Retina (tissue), 1 donor: ENCODE results near the gene RBM34.
"Not testable (repeated sequence)": the region's sequence is repeated elsewhere in the genome, so short reads cannot be mapped to it uniquely, and the experiment has no call there.

Experiments used
- DNase-seq: peaks from one replicate; pipeline ENCODE4 v3.0.0-alpha.2; 2016

The RBM34 gene

DNA sequence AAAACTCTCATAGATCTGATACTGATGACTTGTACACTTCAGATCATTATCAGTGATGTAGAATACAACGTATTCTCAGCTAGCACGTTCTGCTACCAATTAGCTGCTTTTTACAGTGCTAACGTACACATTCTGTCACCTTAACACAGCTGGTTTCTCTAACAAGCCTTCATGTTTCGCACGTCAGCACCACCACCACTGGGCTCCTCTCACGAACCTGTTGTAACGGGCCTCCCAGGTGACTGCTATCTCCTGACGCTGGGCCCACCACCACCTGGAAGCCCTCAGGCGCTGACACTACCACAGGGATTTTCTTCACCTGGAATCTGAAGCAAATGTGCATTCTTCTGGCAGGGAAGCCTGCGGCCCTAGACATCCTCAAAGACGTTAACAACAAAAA lies 52.2 kb downstream of the RBM34 start:
- no peak for DNase-seq

DNA sequence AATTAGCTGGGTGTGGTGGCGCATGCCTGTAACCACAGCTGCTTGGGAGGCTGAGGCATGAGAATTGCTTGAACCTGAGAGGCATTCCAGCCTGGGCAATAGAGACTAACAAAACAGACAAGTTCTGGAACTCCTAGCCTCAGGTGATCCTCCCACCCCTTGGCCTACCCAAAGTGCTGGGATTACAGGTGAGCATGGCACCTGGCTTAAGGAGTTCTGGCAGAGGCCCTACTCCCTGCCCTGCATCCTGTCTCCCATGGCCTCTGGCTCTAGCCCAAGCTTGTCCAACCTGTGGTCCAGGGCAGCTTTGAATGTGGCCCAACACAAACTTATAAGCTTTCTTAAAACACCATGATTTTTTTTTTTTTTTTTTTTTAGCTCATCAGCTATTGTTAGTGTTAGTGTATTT lies 52.9 kb downstream of the RBM34 start:
- DNase-seq = no peak

DNA sequence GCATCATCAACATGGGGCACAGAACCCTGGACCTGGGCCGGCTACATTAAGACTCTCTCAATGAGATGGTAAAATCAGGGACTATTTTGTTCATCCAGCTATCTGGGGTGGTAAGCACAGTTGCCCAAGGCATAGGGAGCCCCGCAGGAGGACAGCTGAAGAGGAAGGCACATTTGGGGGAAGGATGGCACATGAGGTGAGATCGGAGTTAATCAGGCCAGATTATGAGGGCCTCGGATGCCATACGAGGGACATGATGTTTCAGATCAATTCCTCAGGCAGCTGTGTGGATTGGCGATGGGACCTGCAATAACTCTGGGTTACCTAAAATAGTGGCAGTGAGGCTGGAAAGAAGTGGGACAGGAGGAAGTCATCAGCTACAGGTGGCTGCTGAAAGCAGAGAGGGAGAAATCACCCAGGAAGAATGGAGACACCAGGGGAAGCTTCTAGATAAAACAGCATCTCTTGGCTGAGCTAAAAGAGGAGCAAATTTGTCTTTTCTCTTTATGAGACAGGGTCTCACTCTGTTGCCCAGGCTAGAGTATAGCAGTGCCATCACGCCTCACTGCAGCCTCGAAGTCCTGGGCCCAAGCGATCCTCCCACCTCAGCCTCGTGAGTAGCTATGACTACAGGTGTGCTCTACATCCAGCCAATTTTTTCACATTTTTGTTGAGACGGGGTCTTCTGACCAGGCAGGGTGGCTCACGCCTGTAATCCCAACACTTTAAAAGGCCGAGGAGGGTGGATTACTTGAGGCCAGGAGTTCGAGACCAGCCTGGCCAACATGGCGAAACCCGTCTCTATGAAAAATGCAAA lies 53.5 kb downstream of the RBM34 start:
- DNase-seq = no peak

DNA sequence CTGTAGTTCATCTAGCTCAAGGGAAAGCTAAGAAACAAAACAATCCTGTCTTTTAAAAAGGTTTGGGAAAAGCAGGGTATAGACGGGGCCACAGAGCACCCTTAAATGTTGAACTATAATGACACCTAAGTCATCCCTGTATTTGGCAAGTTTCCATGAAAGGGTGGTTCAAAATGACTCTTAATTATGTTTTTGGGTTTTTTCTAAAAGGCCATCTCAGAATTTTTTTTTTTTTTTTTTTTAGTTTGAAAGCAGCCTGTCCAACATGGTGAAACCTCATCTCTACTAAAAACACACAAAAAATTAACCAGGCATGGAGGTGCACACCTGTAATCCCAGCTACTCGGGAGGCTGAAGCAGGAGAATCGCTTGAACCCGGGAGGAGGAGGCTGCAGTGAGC lies 54.6 kb downstream of the RBM34 start:
- DNase-seq = no peak

DNA sequence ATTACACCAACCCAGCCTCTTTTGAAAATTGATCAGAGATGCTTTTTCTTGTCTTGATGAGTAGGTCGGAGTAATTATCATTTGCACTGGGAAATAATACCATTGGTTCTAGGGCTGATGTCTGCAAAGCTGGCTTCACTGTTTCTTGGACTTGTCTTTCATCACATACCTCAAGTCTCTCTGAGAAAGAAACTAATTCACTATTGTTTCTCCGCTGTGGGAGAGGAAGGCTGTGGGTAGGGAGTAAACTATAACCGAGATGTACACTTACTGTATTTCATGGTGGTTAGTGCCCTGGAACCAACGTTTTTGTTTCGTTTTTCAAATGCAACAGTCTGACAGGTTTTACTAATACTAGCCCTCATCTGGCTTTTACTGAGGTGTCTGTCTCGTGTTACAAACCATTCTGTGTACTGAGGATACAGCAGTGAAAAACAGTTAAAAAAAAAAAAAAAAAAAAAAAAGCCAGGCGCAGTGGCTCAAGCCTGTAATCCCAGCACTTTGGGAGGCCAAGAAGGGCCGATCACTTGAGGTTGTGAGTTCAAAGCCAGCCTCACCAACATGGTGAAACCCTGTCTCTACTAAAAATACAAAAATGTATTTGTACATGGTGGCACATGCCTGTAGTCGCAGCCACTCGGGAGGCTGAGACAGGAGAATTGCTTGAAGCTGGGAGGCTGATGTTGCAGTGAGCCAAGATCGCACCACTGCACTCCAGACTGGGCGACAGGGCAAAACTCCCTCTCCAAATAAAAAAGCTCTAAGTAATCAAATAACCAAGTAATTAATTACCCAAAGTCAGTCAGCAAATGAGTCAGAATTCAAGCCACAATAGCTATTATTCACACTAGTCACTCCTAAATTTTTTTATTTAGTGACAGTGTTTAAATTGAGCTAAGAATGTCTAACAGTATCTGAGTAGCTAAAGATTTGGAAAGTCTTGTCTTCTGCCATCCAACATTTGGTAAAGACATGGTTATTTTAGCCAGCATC lies 55.7 kb downstream of the RBM34 start:
- no peak for DNase-seq

DNA sequence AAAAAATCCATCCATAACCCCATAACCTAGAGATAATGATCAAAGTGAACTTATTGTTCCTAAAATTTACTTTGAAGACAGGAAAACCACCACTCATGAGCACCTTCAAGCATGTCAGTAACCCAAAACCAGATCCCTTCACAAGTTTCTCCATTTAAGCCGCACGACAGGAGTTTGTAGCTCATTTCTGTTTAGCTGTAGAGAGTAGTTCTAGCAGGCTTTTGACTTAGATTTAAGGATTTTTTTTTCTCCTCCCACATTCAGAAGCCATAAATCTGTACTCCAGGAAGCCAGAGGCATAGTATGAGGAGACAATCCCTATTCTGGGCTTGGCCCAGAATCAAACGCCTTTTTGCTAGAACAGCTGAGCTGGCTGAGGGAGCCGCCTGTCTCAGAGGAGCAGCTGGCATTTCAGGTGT lies 58.0 kb downstream of the RBM34 start:
- no peak for DNase-seq

DNA sequence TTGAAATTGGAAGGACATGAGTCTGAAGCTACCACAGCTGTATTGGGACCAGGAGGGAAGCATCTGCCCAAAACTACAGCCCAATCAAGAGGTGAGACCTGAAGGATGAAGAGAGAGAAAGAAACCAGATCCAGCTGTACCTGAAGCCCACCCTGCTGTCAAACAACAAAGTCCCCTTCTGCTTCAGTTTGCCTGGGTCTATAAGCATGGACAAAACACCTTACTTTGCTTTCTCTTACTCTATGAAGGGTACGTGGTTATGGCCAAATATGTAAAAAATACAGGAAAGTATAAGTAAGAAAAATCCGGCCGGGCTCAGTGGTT lies 58.8 kb downstream of the RBM34 start:
- DNase-seq = no peak

DNA sequence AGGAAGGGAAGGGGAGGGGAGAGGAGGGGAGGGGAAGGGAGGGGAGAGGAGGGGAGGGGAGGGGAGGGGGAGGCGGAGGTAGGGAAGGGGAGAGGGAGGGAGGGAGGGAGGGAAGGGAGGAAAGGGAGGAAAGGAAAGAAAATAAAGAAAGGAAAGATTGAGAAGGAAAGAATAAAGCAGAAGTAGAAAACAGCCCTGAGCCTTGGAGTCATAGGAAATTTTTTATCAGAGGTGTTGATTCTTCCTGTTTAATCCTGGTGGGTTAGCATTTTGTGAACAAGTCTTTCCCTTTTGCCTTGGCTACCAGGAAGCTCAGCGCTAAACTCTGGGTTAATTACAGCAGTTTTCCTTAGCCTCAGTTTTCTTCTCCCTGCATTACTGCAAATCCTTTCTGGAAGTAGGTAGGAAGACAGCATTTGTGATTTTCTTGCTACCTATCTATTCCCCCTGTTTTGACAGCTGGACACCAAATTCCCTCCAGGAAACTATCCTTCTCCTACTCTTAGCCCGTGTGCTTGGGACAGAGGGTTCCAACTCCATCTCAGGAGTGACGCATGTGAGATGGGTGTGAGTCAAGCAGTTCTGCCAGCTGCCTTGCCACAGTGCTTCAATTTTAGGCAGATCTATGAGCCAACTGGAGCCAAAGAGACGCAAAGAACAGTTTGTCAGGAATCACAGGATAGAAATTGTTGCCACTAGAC lies 59.3 kb downstream of the RBM34 start:
- DNase-seq = no peak

DNA sequence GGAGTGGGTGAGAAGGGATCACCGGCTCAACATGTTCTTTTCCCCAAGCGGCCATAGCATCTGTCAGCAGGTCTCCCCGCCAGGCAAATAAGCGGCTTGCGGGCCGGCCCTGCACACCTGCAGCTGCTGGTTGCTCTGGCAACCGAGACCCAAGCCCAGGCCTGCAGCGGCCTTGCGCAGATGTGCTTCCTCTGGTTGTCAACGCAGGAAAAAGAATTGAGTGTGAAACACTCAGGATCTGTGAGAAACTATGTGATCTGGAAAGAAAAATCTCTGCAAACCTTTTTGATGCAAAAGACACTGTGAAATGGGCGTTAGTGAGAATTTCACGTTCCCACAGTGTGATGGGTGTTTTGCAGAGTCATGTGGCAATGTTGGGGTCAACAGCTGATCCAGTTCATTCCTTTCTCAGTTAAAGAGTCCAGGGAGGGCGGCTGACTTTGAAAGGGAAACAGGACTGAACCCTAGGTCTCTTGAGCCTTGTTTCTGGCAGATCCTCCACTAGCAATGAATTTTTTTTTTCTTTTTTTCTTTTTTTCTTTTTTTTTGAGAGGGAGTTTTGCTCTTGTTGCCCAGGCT lies 60.8 kb downstream of the RBM34 start:
- DNase-seq = no peak

DNA sequence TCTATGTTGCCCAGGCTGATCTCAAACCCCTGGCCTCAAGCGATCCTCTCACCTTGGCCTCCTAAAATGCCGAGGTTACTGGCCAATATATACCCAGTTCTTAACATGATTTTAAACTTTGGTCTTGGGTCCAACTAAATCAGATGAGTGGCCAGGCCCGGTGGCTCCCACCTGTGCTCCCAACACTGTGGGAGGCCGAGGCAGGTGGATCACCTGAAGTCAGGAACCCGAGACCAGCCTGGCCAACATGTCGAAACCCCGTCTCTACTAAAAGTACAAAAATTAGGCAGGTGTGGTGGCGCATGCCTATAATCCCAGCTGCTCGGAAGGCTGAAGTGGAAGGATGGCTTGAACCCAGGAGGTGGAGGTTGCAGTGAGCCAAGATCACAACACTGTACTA lies 62.1 kb downstream of the RBM34 start:
- no peak for DNase-seq

DNA sequence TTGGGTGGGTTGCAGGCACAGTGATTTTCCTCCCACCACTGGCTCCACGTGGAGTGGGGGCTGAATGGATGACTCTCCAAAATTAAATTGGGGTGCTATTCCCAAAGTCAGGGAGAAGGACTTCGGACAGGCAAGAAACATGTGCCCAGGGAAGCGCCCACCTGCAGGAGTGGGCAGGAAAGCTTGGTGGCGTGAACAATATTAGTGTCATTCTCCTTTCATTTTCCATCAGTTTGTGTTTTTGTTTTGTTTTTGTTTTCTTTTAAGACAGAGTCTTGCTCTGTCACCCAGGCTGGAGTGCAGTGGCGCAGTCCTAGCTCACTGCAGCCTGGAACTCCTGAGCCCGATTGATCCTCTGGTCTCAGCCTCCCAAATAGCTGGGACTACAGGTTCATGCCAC lies 62.5 kb downstream of the RBM34 start:
- DNase-seq = no peak

DNA sequence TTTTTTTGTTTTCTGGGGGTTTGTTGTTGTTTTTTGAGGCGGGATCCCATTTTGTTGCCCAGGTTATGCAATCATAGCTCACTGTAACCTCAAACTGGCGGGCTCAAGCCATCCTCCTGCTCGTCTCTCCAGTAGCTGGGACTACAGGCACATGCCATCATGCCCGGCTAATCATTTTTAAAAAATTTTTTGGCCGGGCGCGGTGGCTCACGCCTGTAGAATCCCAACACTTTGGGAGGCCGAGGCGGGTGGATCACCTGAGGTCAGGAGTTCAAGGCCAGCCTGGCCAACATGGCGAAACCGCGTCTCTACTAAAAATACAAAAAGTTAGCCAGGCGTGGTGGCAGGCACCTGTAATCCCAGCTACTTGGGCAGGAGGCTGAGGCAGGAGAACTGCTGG lies 63.5 kb downstream of the RBM34 start:
- DNase-seq = not testable (repeated sequence)

DNA sequence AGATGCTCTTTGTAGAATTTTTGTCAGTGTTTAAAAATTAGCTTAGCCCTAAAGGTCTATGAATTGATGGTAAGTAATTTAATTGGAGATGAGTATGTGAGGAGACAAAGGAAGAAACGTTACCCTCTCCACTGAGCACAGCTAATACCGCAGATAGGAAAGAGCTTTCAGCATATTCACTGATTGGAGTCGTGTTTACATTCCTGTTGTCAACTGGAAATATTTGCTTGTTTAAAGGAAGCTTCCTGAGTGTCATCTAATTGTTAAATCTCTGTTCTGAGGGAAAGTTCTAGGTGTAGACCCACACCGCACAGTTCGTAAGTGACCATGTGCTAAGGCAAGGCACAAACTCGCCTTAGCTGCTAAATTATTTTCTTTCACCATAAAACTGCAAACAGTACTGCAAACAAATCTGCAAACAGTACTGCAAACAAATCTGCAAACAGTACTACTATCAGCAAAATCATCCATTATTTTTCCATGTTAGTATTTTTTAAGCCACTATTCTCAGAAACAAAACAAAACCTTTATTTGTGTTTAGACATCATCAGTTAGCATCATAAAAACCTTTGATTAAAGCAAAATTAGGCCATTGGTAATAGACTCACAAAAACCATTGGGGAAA lies 65.0 kb downstream of the RBM34 start:
- no peak for DNase-seq

DNA sequence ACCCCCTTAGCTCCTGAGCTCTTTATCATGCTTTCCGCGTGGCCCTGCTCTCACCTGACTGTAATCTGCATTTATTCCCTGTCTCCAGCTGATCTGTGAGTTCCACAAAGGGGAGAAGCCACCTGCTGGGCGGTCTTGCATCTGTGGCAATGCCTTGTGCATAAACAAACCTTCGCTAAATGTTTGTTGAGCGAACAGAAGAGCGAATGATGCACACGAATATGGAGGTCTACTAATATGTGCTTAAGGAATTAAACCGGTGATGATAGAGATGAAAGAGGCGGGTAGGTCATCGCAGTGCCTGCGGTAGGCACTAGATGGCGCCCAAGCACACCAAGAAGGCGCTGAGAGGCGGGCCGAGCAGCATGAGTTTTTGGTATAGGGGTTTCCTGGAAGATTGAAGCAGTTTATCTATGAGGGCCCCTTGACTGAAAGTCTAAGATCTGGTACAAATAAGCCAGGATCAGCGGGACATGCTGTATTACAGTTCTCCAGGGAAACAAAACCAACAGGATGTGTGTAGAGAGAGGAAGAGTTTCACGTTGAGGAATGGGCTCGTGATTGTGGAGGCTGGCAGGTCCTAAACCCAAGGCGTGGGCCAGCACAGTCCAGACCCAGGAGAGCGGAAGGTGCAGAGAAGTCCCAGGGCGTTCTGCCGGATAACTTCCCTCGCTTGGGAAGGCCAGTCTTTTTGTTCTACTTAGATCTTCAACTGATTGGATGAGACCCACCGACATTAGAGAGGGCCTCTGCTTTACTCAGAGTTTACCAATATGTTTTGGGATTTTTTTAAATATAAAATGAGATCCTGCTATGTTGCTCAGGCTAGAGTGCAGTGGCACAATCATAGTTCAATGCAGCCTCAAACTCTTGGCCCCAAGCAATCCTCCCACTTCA lies 67.1 kb downstream of the RBM34 start:
- DNase-seq = peak; percentile 92

DNA sequence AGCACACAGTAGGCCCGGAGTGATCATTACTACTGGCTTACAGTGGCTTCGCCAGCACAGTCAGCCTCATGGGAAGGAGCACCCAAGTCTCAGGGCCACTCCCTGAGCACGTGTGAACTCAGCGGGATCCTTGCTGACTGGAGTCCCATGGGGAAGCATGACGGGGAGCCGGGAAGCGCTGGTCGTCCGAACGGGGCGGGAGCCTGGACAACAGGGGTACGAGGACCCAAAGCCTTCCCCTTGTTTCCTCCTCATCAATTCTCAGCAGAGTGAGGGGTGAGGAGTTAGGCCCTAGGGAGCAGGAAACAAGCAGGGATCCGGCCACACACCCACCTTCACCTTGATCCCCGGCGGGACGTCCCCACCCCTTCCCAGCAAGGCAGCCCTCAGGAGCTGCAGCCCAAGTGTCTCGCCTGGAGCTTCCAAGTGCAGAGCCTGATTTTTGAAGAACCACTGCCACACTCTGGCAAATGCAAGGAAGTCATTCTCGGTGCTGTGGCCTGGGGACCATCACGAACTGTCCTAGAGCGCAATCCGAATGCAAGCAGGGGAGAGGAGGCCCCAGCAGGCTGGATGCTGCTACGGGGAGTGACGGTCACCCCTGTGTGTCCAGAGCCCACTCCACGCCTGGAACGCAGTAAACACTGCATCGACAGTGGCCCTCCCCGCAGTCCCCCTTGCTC lies 67.9 kb downstream of the RBM34 start:
- DNase-seq = peak; percentile 71

DNA sequence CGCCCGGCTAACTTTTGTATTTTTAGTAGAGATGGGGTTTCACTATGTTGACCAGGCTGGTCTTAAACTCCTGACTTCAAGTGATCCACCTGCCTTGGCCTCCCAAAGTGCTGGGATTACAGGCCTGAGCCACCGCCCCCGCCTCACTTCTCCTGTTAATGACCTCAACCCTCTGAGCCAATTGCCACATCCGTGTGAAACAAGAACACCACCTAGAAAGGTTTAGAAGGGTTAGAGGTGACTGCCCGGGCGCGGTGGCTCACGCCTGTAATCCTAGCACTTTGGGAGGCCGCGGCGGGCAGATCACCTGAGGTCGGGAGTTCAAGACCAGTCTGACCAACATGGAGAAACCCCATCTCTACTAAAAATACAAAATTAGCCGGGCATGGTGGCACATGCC lies 68.6 kb downstream of the RBM34 start:
- not testable (repeated sequence) for DNase-seq

DNA sequence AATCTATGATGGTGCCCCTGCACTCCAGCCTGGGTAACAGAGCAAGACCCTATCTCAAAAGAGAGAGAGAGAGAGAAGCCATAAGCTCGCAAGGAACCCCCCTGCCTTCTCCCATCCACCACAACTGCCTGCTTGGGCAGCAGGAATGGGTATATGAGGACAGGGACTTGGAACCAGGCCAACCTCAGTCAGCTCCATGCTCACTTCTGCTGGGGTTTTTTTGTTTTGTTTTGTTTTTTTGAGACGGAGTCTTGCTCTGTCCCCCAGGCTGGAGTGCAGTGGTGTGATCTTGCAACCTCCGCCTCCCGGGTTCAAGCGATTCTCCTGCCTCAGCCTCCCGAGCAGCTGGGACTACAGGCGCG lies 69.0 kb downstream of the RBM34 start:
- not testable (repeated sequence) for DNase-seq

DNA sequence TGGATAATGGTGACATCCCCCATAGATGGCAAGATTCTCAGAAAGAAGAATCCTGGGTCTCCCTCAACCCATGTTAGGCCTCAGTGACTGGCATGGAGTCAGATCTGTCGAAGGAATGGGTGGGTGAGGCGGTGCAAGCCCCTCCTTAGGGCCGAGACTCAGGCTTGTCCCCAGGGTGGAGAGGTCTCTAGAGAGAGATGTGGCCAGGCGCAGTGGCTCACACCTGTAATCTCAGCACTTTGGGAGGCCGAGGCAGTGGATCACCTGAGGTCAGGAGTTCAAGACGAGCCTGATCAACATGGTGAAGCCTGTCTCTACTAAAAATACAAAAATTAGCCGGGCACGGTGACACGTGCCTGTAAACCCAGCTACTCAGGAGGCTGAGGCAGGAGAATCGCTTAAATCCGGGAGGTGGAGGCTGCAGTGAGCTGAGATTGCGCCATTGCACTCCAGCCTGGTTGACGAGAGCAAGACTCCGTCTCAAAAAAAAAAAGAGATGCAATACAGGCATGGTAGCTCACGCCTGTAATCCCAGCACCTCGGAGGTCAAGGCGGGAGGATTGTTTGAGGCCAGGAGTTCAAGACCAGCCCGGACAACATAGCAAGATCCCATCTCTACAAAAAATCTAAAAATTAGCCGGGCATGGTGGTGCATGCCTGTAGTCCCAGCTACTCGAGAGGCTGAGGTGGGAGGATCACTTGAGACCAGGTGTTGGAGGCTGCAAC lies 69.6 kb downstream of the RBM34 start:
- DNase-seq = not testable (repeated sequence)

DNA sequence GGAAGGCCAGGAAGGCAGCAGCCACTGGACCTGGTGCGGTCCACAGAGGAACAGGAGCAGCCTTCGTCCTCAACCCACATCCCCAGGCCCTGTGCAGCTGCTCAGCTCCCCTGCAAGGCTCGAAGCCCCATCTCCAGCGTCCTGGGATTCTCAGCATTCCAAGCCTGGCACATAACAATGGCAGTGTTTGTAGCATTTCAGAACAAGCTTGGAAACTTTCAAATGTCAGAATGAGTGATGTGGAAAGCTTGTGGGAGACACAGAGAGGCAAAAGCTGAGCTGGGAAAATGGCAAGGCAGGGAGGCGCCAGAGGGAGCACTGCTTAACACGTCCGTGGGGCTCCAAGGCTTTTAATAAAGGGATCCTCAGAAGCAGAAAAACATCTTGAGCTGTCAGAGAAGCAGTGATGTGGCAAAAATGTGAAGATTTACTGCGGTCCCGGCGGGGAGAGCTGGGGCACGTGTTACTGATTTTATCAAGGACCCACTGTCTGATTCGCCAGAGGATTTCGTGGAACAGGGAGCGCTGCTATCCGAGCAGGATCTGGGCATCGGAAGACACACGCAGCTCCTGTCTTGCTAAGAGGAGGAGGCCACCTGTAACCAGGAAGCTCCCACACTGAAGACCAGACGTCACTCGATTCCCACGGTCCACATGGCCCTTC lies 70.5 kb downstream of the RBM34 start:
- peak; percentile 86 for DNase-seq

DNA sequence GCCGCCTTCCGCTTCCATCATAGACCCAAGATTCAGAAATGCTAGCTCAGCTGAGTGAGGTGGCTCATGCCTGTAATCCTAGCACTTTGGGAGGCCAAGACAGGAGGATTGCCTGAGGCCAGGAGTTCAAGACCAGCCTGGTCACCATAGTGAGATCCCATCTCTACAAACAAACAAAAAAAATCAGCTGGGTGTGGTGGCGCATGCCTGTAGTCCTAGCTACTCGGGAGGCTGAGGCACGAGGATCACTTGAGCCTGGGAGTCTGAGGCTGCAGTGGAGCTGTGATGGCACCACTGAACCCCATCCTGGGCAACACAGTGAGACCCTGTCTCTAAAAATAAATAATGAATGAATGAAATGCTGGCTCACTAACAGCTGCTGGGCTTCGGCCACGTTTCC lies 72.1 kb downstream of the RBM34 start:
- DNase-seq = no peak
